ENCODE data around the gene RABEP1. TPM values are rescaled to one million over a fixed set of nuclear protein-coding genes. Genes with fewer than 3 reads are reported as not detected.

The RABEP1 gene
- total and polyA plus RNA-seq, 2 experiments from 2014 or later: 37.0 to 88.1 TPM

GRCh38 chr17:5373112-5373511 lies 91.0 kb downstream of the RABEP1 start:
- Histone ChIP-seq H3K79me2 (replicated peaks; ENCODE audit: insufficient read depth) (no peaks in the 10 kb centered on the region), H3K36me3 (ENCODE audit: insufficient read depth) (peaks cover 30% of the 10 kb centered on the region), H3F3A (replicated peaks; ENCODE audit: low read depth) (peaks cover 4% of the 10 kb centered on the region; the same call in 1 of the 2 replicates), H4K20me1 (replicated peaks; ENCODE audit: insufficient read depth) (no peaks in the 10 kb centered on the region), H3K4me3 (no peak overlapping the region), H3K27me3 (ENCODE audit: insufficient read depth) (no peaks in the 10 kb centered on the region), H3K9me2 (ENCODE audit: insufficient read depth) (no peaks in the 10 kb centered on the region; the same call in 1 of the 2 replicates), H2AFZ (no peak overlapping the region), H3K27ac (ENCODE audit: low read depth) (no peak overlapping the region), H3K4me2 (no peak overlapping the region), H3K4me1 (ENCODE audit: insufficient read depth) (no peaks in the 10 kb centered on the region)
- no peak for TF ChIP-seq ZNF114 (CRISPR knock-in tag; IDR thresholded peaks at IDR 0.05)
- no peak for TF ChIP-seq POLR2AphosphoS5 (IDR thresholded peaks at IDR 0.05; ENCODE audit: low read depth)
- no peak for TF ChIP-seq CREB1 (CRISPR knock-in tag; IDR thresholded peaks at IDR 0.05; ENCODE audit: low read depth)
- TF ChIP-seq EZH2 (IDR thresholded peaks at IDR 0.05; ENCODE audit: low read depth, unreplicated experiment): no peak
- TF ChIP-seq JUNB (IDR thresholded peaks at IDR 0.05; ENCODE audit: unreplicated experiment): no peak
- TF ChIP-seq CTCF (conservative IDR thresholded peaks at IDR 0.05; ENCODE audit: low read depth in 2 of 2): no peak
- no peak for TF ChIP-seq EZH2phosphoT487 (IDR thresholded peaks at IDR 0.05; ENCODE audit: unreplicated experiment)
- no peak for TF ChIP-seq REST (IDR thresholded peaks at IDR 0.05; ENCODE audit: unreplicated experiment)
- no peak for TF ChIP-seq STAT1 (IDR thresholded peaks at IDR 0.05; ENCODE audit: unreplicated experiment)
- TF ChIP-seq ZNF462 (CRISPR knock-in tag; IDR thresholded peaks at IDR 0.05): no peak
- TF ChIP-seq ZNF331 (CRISPR knock-in tag; IDR thresholded peaks at IDR 0.05; ENCODE audit: low read depth): no peak
- no peak for TF ChIP-seq NANOG (IDR thresholded peaks at IDR 0.05; ENCODE audit: borderline replicate concordance)
- TF ChIP-seq, protein P1, sequence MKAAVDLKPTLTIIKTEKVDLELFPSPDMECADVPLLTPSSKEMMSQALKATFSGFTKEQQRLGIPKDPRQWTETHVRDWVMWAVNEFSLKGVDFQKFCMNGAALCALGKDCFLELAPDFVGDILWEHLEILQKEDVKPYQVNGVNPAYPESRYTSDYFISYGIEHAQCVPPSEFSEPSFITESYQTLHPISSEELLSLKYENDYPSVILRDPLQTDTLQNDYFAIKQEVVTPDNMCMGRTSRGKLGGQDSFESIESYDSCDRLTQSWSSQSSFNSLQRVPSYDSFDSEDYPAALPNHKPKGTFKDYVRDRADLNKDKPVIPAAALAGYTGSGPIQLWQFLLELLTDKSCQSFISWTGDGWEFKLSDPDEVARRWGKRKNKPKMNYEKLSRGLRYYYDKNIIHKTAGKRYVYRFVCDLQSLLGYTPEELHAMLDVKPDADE (IDR thresholded peaks at IDR 0.05): no peak
- Mint-ChIP-seq H3K36me3 (ENCODE audit: low read depth) (peaks cover 59% of the 10 kb centered on the region), H3K27ac (no peak overlapping the region), H3K9me3 (no peaks in the 10 kb centered on the region), H3K4me1 (peaks cover 3% of the 10 kb centered on the region; the same call in 1 of the 3 replicates), H3K4me3 (no peak overlapping the region), H3K27me3 (ENCODE audit: insufficient read depth, low read depth, poor library complexity) (peaks cover 7% of the 10 kb centered on the region)
- ATAC-seq (no peak), DNase-seq (ENCODE audit: low spot score) (no peak)

Data from GM23338 (cell line).